IgD-negative memory B cell (primary cell): ENCODE data around the gene TOX2. TPM values are rescaled to one million over a fixed set of nuclear protein-coding genes. Genes with fewer than 3 reads are reported as not detected.

Experiments
- H3K27ac Mint-ChIP-seq, 3 donors: one replicate each; pipeline ENCODE4 v1.8.0; 2020 to 2022; ENCODE audit warnings: mild to moderate bottlenecking in 3 of 3, mixed read lengths in 3 of 3, moderate library complexity in 1 of 3
- H3K27me3 Mint-ChIP-seq: one replicate; pipeline ENCODE4 v1.8.0; 2021; ENCODE audit warnings: mixed read lengths
- H3K36me3 Mint-ChIP-seq: one replicate; pipeline ENCODE4 v1.8.0; 2020; ENCODE audit warnings: mild to moderate bottlenecking, mixed read lengths
- H3K4me1 Mint-ChIP-seq, 3 donors: one replicate each; pipeline ENCODE4 v1.8.0; 2020 to 2022; ENCODE audit warnings: mixed read lengths in 3 of 3, mild to moderate bottlenecking in 1 of 3
- H3K4me3 Mint-ChIP-seq, 4 donors: one replicate each; pipeline ENCODE4 v1.8.0; 2020 to 2022; ENCODE audit warnings: mild to moderate bottlenecking in 4 of 4, mixed read lengths in 4 of 4, moderate library complexity in 3 of 4
- H3K9me3 Mint-ChIP-seq, 3 donors: one replicate each; pipeline ENCODE4 v1.8.0; 2020 to 2021; ENCODE audit warnings: mixed read lengths in 3 of 3, mild to moderate bottlenecking in 1 of 3
- polyA plus RNA-seq: library from polyadenylated mRNA; unstranded; fragments of 300-500 nt; fragmentation: Illumina TruSeq; gene quantifications from one replicate; pipeline ENCODE4 v1.2.3, GENCODE V29; 2021

The TOX2 gene
- polyA plus RNA-seq, 1 donor from 2014 or later = 0.73 TPM

DNA sequence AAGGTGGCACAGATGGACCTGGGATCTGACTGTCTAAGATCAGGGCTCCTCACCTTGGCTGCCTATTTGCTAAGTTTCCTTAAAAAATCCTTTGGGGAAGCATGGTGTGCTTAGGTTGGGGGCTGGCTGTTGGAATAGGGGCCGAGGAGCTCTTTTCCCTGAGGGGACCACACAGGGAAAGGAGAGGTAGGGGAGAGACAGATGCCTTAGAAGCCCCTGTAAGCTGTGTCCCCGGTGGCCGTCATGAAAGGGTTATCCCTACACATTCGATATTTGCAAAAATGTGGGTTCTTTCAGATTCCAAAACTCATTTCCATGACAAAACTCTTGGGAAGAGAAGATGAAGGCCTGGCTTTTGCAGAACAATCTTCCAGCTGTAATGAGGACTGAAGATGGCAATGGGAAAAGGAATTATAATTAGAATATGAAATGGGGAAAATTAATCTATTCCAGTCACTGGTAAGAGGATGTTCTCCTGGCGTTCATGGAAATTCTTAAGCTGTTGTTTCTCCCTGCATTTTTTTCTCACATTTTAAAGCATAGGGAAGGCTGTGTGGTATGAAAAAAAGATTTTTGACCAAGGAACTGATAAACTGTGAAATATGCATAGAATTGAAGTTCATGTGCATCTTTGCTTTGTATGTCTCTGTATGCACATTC is 53.8 kb downstream of the TOX2 start:
- H3K27ac Mint-ChIP-seq = no peak overlapping the region
- H3K4me3 Mint-ChIP-seq = no peak overlapping the region
- H3K9me3 Mint-ChIP-seq = no peaks in the 10 kb centered on the region
- H3K4me1 Mint-ChIP-seq = peaks cover 3 to 9% (median 3%) of the 10 kb centered on the region in 3 donors
- peaks cover 2% of the 10 kb centered on the region for H3K27me3 Mint-ChIP-seq
- H3K36me3 Mint-ChIP-seq = no peaks in the 10 kb centered on the region

DNA sequence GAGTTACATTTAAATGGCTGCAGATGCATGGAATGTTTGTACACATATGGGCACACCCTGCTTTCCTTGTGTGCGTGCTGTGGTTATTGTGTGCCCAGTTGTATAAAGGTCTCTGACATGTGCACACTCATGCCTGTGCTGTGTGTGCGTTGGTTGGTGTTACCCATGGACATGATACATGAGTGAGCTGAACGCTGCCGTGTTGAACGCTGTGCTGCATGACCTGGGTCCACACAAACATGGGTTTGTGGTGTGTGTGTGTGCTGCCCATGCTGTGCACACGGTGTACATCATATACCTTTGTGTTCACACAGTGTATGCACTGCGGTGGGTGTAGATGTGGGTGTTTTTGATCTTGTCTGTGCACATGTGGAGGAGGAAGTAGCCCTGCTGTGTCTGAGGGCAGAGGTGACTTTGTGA is 54.4 kb downstream of the TOX2 start:
- peaks cover 3 to 9% (median 3%) of the 10 kb centered on the region in 3 donors for H3K4me1 Mint-ChIP-seq
- no peak overlapping the region for H3K27ac Mint-ChIP-seq
- H3K27me3 Mint-ChIP-seq = peaks cover 2% of the 10 kb centered on the region
- H3K36me3 Mint-ChIP-seq = no peaks in the 10 kb centered on the region
- no peaks in the 10 kb centered on the region for H3K9me3 Mint-ChIP-seq
- H3K4me3 Mint-ChIP-seq = peak overlapping the region in 1 of 4 donors; percentile 61

DNA sequence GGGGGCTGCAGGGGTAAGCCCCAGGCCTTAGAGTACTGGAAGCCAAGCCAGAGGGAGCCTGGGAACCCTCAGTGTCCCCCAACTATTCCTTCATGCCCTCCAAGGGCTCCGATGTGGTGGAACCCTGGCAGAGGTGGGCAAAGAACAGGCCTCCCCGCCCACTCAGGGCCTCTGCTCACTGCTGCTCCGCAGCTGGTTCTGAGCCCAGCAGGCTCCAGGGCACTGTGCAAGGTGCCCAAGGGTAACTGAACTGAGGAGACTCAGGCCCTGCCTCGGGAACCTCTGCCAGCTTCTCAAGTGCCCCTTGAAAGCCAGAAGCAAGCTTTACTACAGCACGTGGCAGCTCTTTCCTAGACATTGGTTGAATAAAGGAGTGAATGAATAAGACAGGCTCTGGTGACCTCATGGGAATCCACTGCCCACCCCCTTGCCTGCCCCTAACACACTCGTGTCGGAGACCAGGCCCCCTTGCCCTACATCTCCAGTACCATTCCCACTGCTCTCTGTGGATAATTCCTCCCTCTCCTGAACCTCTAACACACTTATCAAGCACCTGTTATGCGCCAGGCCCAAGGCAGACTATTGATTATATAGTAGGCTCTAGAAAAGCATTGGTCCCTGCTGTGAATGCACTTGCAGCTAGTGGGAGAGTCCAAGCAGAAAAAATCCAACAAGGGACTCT is 55.0 kb downstream of the TOX2 start:
- Mint-ChIP-seq H3K4me3 (no peak overlapping the region), H3K27ac (no peak overlapping the region), H3K27me3 (peaks cover 2% of the 10 kb centered on the region), H3K9me3 (no peaks in the 10 kb centered on the region), H3K36me3 (no peaks in the 10 kb centered on the region), H3K4me1 (peaks cover 0 to 4% (median 0%) of the 10 kb centered on the region in 3 donors)

DNA sequence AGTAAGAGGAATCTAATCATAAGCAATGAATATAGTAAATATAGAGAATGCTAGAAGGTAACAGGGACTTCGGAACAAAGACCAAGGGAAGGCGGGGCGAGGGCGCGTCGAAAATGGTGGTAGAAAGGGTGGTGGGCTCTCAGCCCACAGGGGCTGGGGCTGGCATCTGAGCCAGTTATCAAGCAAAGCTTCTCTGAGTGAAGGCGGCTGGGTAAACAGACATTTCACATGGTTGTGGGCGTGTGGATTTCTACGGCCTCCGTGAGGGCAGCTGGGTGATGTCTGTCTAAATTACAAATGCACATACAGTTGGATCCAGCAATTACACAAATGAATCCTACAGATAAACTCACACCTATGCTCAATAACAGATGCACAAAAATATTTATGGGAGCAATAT is 56.6 kb downstream of the TOX2 start:
- H3K27me3 Mint-ChIP-seq = no peaks in the 10 kb centered on the region
- no peak overlapping the region for H3K27ac Mint-ChIP-seq
- H3K9me3 Mint-ChIP-seq = no peaks in the 10 kb centered on the region
- no peak overlapping the region for H3K4me3 Mint-ChIP-seq
- no peaks in the 10 kb centered on the region for H3K36me3 Mint-ChIP-seq
- H3K4me1 Mint-ChIP-seq = no peaks in the 10 kb centered on the region

DNA sequence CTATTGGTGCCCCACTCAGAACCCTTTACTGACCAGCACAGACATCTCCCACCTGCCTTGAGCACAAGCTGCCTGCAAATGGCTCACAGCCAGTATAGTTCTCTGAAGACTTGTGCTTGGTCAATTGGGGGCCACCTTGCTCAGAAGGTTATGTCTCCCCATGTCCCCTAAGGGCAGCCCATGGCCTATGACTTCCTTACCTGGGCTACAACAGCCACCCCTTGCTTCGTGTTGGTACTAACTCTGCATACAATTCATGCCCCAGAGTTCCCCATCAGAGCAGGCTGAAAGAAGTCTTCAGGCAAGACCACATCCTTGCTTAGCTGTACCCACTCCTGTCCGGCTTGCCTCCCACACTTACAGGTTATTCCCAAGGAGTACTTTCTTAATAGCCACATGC is 57.4 kb downstream of the TOX2 start:
- no peaks in the 10 kb centered on the region for H3K4me1 Mint-ChIP-seq
- no peaks in the 10 kb centered on the region for H3K36me3 Mint-ChIP-seq
- H3K27ac Mint-ChIP-seq = no peak overlapping the region

DNA sequence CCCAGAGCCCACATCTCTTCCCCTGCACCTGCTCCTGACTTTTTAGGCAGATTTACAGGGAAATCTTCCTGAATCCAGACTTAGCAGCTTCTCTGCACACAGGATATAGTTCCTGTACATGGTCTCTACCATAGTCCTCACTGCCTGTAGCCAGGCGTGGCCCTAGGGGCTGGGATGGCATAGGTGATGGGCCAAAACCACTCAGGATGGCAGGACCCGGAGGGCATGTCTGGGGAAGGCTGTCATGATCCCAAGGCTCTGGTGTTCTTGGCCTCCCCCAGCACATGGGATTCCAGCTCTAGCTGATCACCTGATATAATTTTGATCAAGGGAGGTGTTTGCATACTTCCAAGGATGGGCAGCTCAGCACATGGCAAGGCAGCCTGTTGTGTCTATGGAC is 58.0 kb downstream of the TOX2 start:
- no peaks in the 10 kb centered on the region for H3K9me3 Mint-ChIP-seq
- no peaks in the 10 kb centered on the region for H3K36me3 Mint-ChIP-seq
- H3K27ac Mint-ChIP-seq = no peak overlapping the region
- no peaks in the 10 kb centered on the region for H3K4me1 Mint-ChIP-seq
- no peak overlapping the region for H3K4me3 Mint-ChIP-seq
- no peaks in the 10 kb centered on the region for H3K27me3 Mint-ChIP-seq

More for the DNA sequence above, 57.4 kb downstream of the TOX2 start:
- H3K27me3 Mint-ChIP-seq = no peaks in the 10 kb centered on the region
- no peaks in the 10 kb centered on the region for H3K9me3 Mint-ChIP-seq
- no peak overlapping the region for H3K4me3 Mint-ChIP-seq

DNA sequence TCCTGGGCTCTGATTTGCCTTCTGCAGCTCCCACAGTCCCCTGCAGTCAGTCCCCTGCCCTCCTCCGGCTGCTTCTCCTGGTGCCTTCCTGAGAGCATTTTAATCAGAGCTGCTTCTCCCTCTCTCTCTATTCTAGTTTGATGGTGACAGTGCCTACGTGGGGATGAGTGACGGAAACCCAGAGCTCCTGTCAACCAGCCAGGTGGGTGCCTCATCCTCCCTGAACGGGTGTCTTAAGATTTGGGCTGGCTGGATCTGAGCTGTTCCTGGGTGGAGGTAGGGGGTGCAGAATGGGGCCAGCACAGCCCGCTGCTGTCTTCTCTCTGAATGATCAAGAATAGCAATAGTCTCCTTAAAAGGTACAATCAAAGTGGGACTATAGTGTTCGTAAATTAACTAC is 58.6 kb downstream of the TOX2 start:
- H3K36me3 Mint-ChIP-seq = no peaks in the 10 kb centered on the region
- no peak overlapping the region for H3K4me3 Mint-ChIP-seq
- H3K4me1 Mint-ChIP-seq = peaks cover 0 to 3% (median 0%) of the 10 kb centered on the region in 3 donors
- H3K27ac Mint-ChIP-seq = no peak overlapping the region
- no peaks in the 10 kb centered on the region for H3K9me3 Mint-ChIP-seq
- no peaks in the 10 kb centered on the region for H3K27me3 Mint-ChIP-seq

DNA sequence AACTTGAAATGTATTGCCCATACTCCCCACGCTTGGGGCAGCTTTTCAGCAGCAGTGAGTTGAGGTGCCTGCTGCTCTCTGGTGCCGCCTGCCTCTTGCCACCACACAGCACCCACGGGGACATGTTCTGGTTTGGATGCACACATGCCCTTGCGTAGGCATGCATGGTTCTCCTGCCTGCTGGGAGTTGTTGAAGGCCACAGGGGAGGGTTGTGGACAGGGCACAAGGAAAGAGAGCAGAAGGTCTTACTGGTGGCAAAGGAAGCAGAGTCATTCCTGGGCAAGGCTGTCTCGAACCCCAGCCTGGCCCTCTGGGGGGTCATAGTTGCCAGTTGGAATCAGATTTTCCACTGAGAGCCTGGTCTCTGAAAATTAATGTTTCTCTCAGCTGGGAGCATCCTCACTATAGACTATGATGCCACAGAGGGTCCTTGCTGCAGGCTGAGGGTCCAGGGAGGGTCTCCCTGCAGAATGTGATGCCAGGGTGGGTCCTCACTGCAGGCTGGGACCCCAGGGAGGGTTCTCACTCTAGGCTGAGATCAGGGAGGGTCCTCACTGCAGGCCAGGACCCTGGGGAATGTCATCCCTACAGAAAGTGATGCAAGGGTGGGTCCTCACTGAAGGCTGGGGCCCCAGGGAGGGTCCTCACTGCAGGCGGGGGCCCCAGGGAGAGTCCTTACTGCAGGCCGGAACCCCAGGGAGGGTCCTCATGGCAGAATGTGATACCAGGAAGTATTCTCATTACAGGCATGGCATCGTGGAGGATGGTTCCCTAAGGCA is 59.2 kb downstream of the TOX2 start:
- H3K36me3 Mint-ChIP-seq = no peaks in the 10 kb centered on the region
- peaks cover 0 to 2% (median 0%) of the 10 kb centered on the region in 3 donors for H3K9me3 Mint-ChIP-seq
- peaks cover 0 to 3% (median 0%) of the 10 kb centered on the region in 3 donors for H3K4me1 Mint-ChIP-seq
- no peaks in the 10 kb centered on the region for H3K27me3 Mint-ChIP-seq
- H3K4me3 Mint-ChIP-seq = peak overlapping the region in 1 of 4 donors; percentile 55
- H3K27ac Mint-ChIP-seq = peak overlapping the region in 1 of 3 donors; percentile 43

DNA sequence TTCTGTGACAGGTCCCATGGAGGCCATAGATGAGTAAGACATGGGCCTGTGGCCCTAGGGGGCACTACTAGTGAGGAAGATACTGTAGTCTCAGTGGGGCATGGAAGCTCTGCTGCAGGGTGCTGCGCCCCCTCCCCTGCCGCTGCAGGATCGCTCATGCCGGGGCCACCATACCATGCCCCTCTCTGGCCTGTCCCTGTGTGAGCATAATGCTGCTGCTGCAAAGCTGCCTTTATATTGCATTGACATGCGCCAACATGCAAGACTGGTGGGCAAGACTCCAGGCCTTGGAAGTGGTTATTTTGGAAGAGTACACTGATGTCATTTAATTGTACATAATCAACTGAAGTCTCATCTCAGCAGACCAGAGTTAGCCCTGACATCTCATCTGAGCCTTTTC is 60.0 kb downstream of the TOX2 start:
- Mint-ChIP-seq H3K27ac (peak overlapping the region in 1 of 3 donors; percentile 31), H3K4me1 (peaks cover 0 to 3% (median 0%) of the 10 kb centered on the region in 3 donors), H3K9me3 (peaks cover 0 to 2% (median 0%) of the 10 kb centered on the region in 3 donors), H3K4me3 (no peak overlapping the region), H3K27me3 (no peaks in the 10 kb centered on the region), H3K36me3 (no peaks in the 10 kb centered on the region)

DNA sequence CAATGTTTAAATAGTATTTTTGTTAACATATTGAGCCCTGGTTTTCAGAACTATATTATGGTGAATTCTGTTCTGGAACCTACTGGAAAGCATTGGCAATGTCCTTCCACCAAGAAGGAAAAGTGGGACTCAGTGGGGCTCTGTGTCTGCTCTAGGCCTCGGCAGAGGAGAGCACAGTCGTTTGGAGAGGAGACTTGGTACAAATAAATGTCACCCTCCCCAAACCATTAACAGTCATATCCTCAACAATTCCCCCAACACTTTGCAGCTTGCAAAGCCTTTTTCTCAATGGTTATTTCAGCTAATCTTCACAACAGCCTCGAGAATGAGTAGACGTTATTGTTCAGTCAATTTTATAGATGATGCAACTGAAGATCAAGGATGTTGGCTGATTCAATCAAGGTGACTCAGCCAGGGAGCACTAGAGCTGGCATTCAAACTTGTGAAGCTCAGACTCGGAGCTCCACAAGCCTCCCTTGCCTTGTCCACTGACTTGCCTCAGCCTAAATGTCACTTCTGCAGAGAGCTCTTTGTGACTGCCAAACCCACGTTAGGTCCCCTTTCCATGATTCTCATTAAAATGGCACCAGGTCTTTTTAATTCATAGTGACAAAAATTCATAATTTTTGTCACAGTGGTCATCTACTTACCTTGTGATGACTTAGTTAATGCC is 60.6 kb downstream of the TOX2 start:
- peaks cover 0 to 3% (median 0%) of the 10 kb centered on the region in 3 donors for H3K4me1 Mint-ChIP-seq
- H3K36me3 Mint-ChIP-seq = peaks cover 2% of the 10 kb centered on the region
- H3K9me3 Mint-ChIP-seq = peaks cover 0 to 2% (median 0%) of the 10 kb centered on the region in 3 donors
- no peaks in the 10 kb centered on the region for H3K27me3 Mint-ChIP-seq
- H3K27ac Mint-ChIP-seq = no peak overlapping the region
- H3K4me3 Mint-ChIP-seq = no peak overlapping the region

DNA sequence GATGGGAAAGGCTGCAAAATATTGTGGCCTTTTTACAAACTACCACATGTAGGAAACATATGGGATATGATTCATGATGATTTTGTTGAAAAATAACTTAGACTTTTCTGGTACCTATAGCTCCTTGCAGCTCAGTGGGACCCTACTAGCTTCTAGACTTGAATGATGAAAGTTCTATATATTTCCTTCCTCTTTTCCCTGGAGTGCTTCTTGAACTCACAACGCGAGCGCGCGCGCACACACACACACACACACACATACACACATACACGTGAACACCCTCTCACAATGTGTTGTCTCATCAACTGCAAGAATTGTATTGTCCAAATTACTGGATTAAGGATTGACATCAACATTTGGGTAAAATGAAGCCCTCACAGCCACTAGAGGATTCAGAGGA is 61.9 kb downstream of the TOX2 start:
- no peak overlapping the region for H3K4me3 Mint-ChIP-seq
- no peaks in the 10 kb centered on the region for H3K27me3 Mint-ChIP-seq

DNA sequence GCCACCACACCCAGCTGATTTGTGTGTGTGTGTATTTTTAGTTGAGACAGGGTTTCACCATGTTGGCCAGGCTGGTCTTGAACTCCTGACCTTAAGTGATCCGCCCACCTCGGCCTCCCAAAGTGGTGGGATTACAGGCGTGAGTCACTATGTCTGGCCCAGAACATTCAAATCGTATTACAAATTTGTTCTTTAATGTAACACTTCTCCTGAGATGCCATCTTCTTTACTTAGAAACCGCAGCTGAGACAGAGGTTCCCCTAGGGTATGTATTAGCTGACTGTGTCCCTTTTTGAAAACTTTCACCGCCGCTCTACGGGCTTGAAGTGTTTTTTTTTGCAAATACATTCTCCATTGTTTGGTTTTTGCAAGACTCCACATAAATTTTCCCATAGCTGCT is 62.6 kb downstream of the TOX2 start:
- peaks cover 0 to 3% (median 0%) of the 10 kb centered on the region in 3 donors for H3K4me1 Mint-ChIP-seq

More for the DNA sequence above, 61.9 kb downstream of the TOX2 start:
- peaks cover 2% of the 10 kb centered on the region for H3K36me3 Mint-ChIP-seq
- H3K4me1 Mint-ChIP-seq = peaks cover 0 to 3% (median 0%) of the 10 kb centered on the region in 3 donors
- H3K27ac Mint-ChIP-seq = no peak overlapping the region
- H3K9me3 Mint-ChIP-seq = peaks cover 0 to 2% (median 0%) of the 10 kb centered on the region in 3 donors

DNA sequence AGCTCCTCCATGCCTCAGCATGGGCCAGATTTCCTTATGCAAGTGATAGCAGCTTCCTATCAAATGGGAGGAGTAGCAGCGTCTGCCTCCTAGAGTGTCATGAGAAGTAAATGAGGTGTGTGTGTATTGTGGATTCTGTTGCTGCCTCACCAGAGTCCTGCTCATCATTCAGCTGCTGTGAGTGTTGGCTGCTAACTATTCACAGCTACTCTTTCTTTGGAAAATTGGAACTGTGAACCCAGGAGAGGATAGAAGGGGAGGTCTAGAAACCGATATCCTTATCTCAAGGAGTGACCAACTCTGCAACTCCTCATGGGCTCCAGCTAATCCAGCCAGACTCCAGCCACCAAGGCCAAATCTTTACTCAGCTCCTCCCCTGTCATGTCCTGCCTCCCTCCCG is 63.3 kb downstream of the TOX2 start:
- H3K4me3 Mint-ChIP-seq = peak overlapping the region in 1 of 4 donors; percentile 44
- H3K36me3 Mint-ChIP-seq = peaks cover 4% of the 10 kb centered on the region
- no peak overlapping the region for H3K27ac Mint-ChIP-seq
- H3K4me1 Mint-ChIP-seq = peaks cover 0 to 4% (median 1%) of the 10 kb centered on the region in 3 donors
- H3K9me3 Mint-ChIP-seq = peaks cover 0 to 2% (median 0%) of the 10 kb centered on the region in 3 donors
- H3K27me3 Mint-ChIP-seq = no peaks in the 10 kb centered on the region

More for the DNA sequence above, 62.6 kb downstream of the TOX2 start:
- H3K27ac Mint-ChIP-seq = no peak overlapping the region
- no peaks in the 10 kb centered on the region for H3K27me3 Mint-ChIP-seq
- no peak overlapping the region for H3K4me3 Mint-ChIP-seq
- H3K36me3 Mint-ChIP-seq = peaks cover 4% of the 10 kb centered on the region
- H3K9me3 Mint-ChIP-seq = peaks cover 0 to 2% (median 0%) of the 10 kb centered on the region in 3 donors

DNA sequence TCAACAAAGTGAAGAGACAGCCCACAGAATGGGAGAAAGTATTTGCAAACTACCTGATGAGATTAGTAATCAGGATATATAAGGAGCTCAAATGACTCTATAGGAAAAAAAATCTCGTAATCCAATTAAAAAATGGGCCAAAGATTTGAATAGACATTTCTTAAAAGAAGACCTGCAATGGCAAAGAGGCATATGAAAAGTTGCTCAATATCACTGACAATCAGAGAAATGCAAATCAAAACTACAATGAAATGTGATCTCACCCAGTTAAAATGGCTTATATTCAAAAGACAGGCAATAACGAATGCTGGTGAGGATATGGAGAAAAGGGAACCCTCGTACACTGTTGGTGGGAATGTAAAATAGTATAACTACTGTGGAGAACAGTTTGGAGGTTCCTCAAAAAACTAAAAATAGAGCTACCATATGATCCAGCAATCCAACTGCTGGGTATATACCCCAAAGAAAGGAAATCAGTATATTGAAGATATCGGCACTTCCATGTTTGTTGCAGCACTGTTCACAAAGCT is 65.0 kb downstream of the TOX2 start:
- Mint-ChIP-seq H3K36me3 (peaks cover 4% of the 10 kb centered on the region), H3K4me1 (peaks cover 0 to 5% (median 1%) of the 10 kb centered on the region in 3 donors), H3K4me3 (no peak overlapping the region), H3K9me3 (peaks cover 0 to 2% (median 0%) of the 10 kb centered on the region in 3 donors), H3K27me3 (no peaks in the 10 kb centered on the region), H3K27ac (no peak overlapping the region)
